Neural progenitor cell (in vitro differentiated cells): ENCODE measurements around the gene RINL. TPM values are rescaled to one million over a fixed set of nuclear protein-coding genes. Genes with fewer than 3 reads are reported as not detected.
A peak's percentile ranks its signal among the peaks of the same experiment; 100 is the strongest.

Experiments used
- DNase-seq: peaks from one replicate; pipeline ENCODE4 v3.0.0-alpha.2; 2016; ENCODE audit warnings: low spot score
- H2AFZ ChIP-seq: fragments of 200-600 bp; sonication (generic); replicated peaks from 2 replicates; pipeline ENCODE4 v1.6.1; 2016; ENCODE audit warnings: antibody characterized with exemption
- H3F3A ChIP-seq: fragments of 200-600 bp; sonication (generic); 2 replicates; pipeline ENCODE4 v1.6.1; 2016; ENCODE audit warnings: antibody characterized with exemption, low read depth
- H3K27ac ChIP-seq: fragments of 200-600 bp; sonication (generic); 2 replicates; pipeline ENCODE4 v1.5.1; 2016; ENCODE audit warnings: mild to moderate bottlenecking
- H3K27me3 ChIP-seq: fragments of 200-600 bp; sonication (generic); 2 replicates; pipeline ENCODE4 v1.6.1; 2016; ENCODE audit warnings: mild to moderate bottlenecking, moderate library complexity
- H3K36me3 ChIP-seq: fragments of 200-600 bp; sonication (generic); 2 replicates; pipeline ENCODE4 v1.5.1; 2016
- H3K4me1 ChIP-seq: fragments of 200-600 bp; sonication (generic); 2 replicates; pipeline ENCODE4 v1.6.1; 2016; ENCODE audit warnings: mixed run types
- H3K4me2 ChIP-seq: fragments of 200-600 bp; sonication (generic); 2 replicates; pipeline ENCODE4 v1.6.1; 2016
- H3K4me3 ChIP-seq: fragments of 200-600 bp; sonication (generic); 2 replicates; pipeline ENCODE4 v1.5.1; 2016
- H3K79me2 ChIP-seq: fragments of 200-600 bp; sonication (generic); 2 replicates; pipeline ENCODE4 v1.6.1; 2016; ENCODE audit warnings: low read depth
- H3K9ac ChIP-seq: fragments of 200-600 bp; sonication (generic); 2 replicates; pipeline ENCODE4 v1.6.1; 2016
- H3K9me3 ChIP-seq: fragments of 200-600 bp; sonication (generic); 2 replicates; pipeline ENCODE4 v1.5.1; 2016; ENCODE audit warnings: low read depth
- H4K20me1 ChIP-seq: fragments of 200-600 bp; sonication (generic); 2 replicates; pipeline ENCODE4 v1.6.1; 2016; ENCODE audit warnings: low read depth
- H3K27ac Mint-ChIP-seq: 3 replicates; pipeline ENCODE4 v1.8.0; 2021; ENCODE audit warnings: mixed read lengths
- H3K27me3 Mint-ChIP-seq: 2 replicates; pipeline ENCODE4 v1.8.0; 2022; ENCODE audit warnings: low read depth, mild to moderate bottlenecking, inconsistent platforms, moderate library complexity, mixed read lengths; ENCODE audit not compliant: insufficient read depth
- H3K36me3 Mint-ChIP-seq: 3 replicates; pipeline ENCODE4 v1.8.0; 2021; ENCODE audit warnings: mixed read lengths
- H3K4me1 Mint-ChIP-seq: 3 replicates; pipeline ENCODE4 v1.8.0; 2021; ENCODE audit warnings: mixed read lengths
- H3K4me3 Mint-ChIP-seq: 3 replicates; pipeline ENCODE4 v1.8.0; 2021; ENCODE audit warnings: mild to moderate bottlenecking, moderate library complexity, mixed read lengths
- H3K9me3 Mint-ChIP-seq: 3 replicates; pipeline ENCODE4 v1.8.0; 2020; ENCODE audit warnings: mixed read lengths
- EZH2 ChIP-seq: fragments of 200-600 bp; sonication (generic); IDR thresholded peaks from 2 replicates; pipeline ENCODE4 v1.6.1; 2017; ENCODE audit warnings: antibody characterized with exemption, mild to moderate bottlenecking, moderate library complexity
- EZH2phosphoT487 ChIP-seq: fragments of 200-600 bp; sonication (generic); IDR thresholded peaks from 2 replicates; pipeline ENCODE4 v1.6.1; 2017; ENCODE audit warnings: antibody characterized with exemption
- total RNA-seq: library from RNA; depleted of rRNA; stranded (reverse); fragments of >200 nt; gene quantifications from 2 replicates; pipeline ENCODE4 v1.2.3, GENCODE V29; 2015; ENCODE audit warnings: low replicate concordance
- TF ChIP-seq, protein P1 (sequence below): fragments of 200-600 bp; sonication (generic); IDR thresholded peaks from 2 replicates; pipeline ENCODE4 v1.5.1; 2017; ENCODE audit warnings: antibody characterized with exemption, mild to moderate bottlenecking

The RINL gene
- total RNA-seq, 1 donor from 2014 or later: 5.4 TPM

DNA sequence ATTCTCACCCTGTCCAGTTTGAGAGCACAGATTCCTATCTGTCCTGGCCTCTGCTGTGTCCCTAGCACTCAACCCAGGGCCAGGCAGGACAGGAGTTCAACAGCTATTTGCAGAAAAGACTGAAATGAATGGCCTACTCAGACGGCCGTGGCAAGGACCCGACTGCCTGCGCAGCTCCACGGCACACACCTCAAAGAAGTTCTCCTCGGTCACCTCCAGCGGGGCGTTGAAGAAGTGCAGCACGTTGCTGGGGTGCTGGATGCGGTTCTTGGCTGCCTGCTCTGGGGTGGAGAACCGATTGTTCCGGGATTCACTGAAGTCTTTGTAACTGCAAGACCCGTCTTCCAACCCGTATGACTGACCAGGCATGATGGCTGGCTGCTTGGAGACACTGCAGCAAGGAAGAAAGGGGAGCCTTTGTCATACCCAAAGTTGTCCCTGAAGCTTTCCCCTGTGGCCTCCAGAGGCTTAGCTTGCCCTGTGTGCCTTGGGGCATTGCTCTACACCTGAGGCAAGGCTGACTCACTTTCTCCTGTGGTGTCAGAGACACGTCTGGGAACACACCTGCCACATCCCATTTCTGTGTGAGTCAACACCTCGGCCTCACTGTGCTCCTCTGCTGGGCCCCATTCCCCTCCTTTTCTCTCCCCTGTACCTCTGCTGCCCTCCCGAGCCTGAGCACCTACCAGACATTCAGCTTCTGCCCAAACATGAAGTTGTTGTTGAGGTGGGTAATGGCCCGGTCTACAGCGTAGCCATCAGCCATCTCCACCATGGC, 39.7 kb downstream of the RINL start:
- Histone ChIP-seq H3K4me2 (no peak overlapping the region), H3K36me3 (peaks cover 9% of the 10 kb centered on the region), H3K9ac (no peak overlapping the region), H2AFZ (no peak overlapping the region), H3K79me2 (peaks cover 29% of the 10 kb centered on the region), H3K9me3 (no peaks in the 10 kb centered on the region), H3F3A (peaks cover 96% of the 10 kb centered on the region), H3K4me1 (no peaks in the 10 kb centered on the region), H3K4me3 (no peak overlapping the region), H4K20me1 (peaks cover 55% of the 10 kb centered on the region), H3K27me3 (no peaks in the 10 kb centered on the region), H3K27ac (no peak overlapping the region)
- Mint-ChIP-seq H3K36me3 (peaks cover 51% of the 10 kb centered on the region), H3K9me3 (no peaks in the 10 kb centered on the region), H3K4me3 (no peak overlapping the region), H3K27me3 (peaks cover 2% of the 10 kb centered on the region), H3K4me1 (no peaks in the 10 kb centered on the region), H3K27ac (no peak overlapping the region)
- no peak for DNase-seq
- TF ChIP-seq, protein P1, sequence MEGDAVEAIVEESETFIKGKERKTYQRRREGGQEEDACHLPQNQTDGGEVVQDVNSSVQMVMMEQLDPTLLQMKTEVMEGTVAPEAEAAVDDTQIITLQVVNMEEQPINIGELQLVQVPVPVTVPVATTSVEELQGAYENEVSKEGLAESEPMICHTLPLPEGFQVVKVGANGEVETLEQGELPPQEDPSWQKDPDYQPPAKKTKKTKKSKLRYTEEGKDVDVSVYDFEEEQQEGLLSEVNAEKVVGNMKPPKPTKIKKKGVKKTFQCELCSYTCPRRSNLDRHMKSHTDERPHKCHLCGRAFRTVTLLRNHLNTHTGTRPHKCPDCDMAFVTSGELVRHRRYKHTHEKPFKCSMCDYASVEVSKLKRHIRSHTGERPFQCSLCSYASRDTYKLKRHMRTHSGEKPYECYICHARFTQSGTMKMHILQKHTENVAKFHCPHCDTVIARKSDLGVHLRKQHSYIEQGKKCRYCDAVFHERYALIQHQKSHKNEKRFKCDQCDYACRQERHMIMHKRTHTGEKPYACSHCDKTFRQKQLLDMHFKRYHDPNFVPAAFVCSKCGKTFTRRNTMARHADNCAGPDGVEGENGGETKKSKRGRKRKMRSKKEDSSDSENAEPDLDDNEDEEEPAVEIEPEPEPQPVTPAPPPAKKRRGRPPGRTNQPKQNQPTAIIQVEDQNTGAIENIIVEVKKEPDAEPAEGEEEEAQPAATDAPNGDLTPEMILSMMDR: no peak
- TF ChIP-seq EZH2: no peak
- TF ChIP-seq EZH2phosphoT487: no peak

DNA sequence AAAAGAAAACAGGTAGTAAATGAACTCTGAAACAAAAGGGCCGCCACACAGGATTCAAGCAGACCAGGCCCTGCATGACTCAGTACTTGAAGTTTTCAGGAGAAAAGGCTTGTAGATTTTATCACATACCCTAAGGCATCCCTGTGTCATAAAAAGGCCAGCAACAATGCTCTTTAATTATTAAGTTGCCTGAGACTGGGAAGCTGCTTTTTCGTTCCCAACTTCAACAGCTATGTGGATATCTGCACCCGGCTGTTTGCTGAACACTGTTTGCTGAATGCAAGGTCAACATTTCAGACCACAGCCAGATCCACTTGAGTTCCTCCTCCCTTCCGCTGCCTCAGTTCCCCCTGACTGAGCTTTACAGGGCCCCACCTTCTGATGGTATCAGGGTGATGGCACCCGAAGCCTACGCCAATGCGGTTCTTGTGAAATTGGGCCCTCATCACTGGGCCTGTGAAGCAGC, 40.4 kb downstream of the RINL start:
- H3K36me3 ChIP-seq: peaks cover 9% of the 10 kb centered on the region
- H3K79me2 ChIP-seq: peaks cover 22% of the 10 kb centered on the region
- DNase-seq: no peak
- Mint-ChIP-seq H3K4me3 (no peak overlapping the region), H3K27ac (peak overlapping the region; percentile 46), H3K36me3 (peaks cover 45% of the 10 kb centered on the region), H3K4me1 (no peaks in the 10 kb centered on the region), H3K9me3 (no peaks in the 10 kb centered on the region), H3K27me3 (peaks cover 2% of the 10 kb centered on the region)
- no peak overlapping the region for H3K9ac ChIP-seq
- no peaks in the 10 kb centered on the region for H3K9me3 ChIP-seq
- no peak overlapping the region for H3K4me2 ChIP-seq
- H2AFZ ChIP-seq: no peak overlapping the region
- H3K27ac ChIP-seq: no peak overlapping the region
- TF ChIP-seq EZH2 (no peak), EZH2phosphoT487 (no peak)
- TF ChIP-seq, protein P1: no peak
- H3F3A ChIP-seq: peaks cover 96% of the 10 kb centered on the region
- no peak overlapping the region for H3K4me3 ChIP-seq
- H3K27me3 ChIP-seq: no peaks in the 10 kb centered on the region
- no peaks in the 10 kb centered on the region for H3K4me1 ChIP-seq
- H4K20me1 ChIP-seq: peaks cover 48% of the 10 kb centered on the region

DNA sequence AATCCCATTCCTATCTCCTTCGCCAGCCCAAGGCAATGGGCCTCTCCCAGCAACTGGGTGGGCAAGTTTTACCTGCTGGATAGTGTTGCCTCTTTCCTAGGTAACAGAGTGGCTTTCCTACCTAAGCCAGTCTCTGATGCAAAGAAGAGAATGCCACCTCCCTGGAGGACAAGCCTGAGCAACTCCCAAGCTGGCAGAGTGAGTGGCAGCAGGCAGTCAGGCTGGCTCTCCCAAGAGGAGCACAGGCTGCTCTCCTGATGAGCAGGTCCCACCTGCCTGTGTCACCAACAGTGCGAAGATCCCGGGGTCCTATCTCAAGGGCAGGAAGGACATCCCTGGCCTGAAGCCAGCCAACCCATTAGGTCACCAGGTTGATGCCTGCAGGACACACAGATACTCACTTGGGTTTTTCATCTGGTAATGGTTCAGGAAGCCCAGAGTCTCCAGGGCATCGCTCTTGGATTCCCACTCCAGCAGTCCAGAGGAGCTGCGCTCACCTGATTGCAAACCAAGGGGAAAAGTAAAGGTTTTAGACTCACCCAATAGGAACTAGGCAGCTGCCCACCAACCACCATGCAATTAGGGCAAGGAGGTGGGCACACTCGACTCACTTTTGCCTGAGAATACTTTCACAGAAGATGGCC, 41.0 kb downstream of the RINL start:
- Mint-ChIP-seq H3K27me3 (peaks cover 2% of the 10 kb centered on the region), H3K27ac (peak overlapping the region; percentile 46), H3K36me3 (peaks cover 41% of the 10 kb centered on the region), H3K4me1 (peaks cover 2% of the 10 kb centered on the region), H3K9me3 (no peaks in the 10 kb centered on the region), H3K4me3 (no peak overlapping the region)
- H3K79me2 ChIP-seq: peaks cover 16% of the 10 kb centered on the region
- TF ChIP-seq EZH2: no peak
- no peak for TF ChIP-seq EZH2phosphoT487
- TF ChIP-seq, protein P1: no peak
- H3K4me3 ChIP-seq: no peak overlapping the region
- peaks cover 96% of the 10 kb centered on the region for H3F3A ChIP-seq
- peaks cover 42% of the 10 kb centered on the region for H4K20me1 ChIP-seq
- H3K4me2 ChIP-seq: no peak overlapping the region
- H3K36me3 ChIP-seq: peaks cover 7% of the 10 kb centered on the region
- H3K4me1 ChIP-seq: peaks cover under 1% of the 10 kb centered on the region
- H3K9me3 ChIP-seq: no peaks in the 10 kb centered on the region
- DNase-seq: no peak
- peak overlapping the region; percentile 4 for H3K27ac ChIP-seq
- no peak overlapping the region for H3K9ac ChIP-seq
- H2AFZ ChIP-seq: no peak overlapping the region
- H3K27me3 ChIP-seq: no peaks in the 10 kb centered on the region
